Astrocyte (in vitro differentiated cells and primary cell): ENCODE results near the gene TRMT61B. TPM values are rescaled to one million over a fixed set of nuclear protein-coding genes. Genes with fewer than 3 reads are reported as not detected.
A peak's percentile ranks its signal among the peaks of the same experiment; 100 is the strongest.

Experiments used
- DNase-seq: peaks from one replicate; pipeline ENCODE4 v3.0.0-alpha.2; 2010; ENCODE audit warnings: low read depth
- FAIRE-seq: peaks from 2 replicates; lab custom pipeline; 2011; peaks lifted over from hg19 to GRCh38; lab: Jason Lieb, UNC
- H2AFZ ChIP-seq: 2 replicates; pipeline ENCODE4 v1.6.0; 2012; ENCODE audit warnings: low read depth, low read length, inconsistent platforms
- H3K27ac ChIP-seq: 2 replicates; pipeline ENCODE4 v1.5.1; 2011; ENCODE audit warnings: low read depth, low read length, inconsistent platforms
- H3K27me3 ChIP-seq: 2 replicates; pipeline ENCODE4 v1.6.0; 2011; ENCODE audit warnings: low read length, inconsistent platforms; ENCODE audit not compliant: insufficient read depth
- H3K36me3 ChIP-seq: 2 replicates; pipeline ENCODE4 v1.5.1; 2011; ENCODE audit warnings: low read length, inconsistent platforms; ENCODE audit not compliant: insufficient read depth
- H3K4me1 ChIP-seq: 2 replicates; pipeline ENCODE4 v1.5.1; 2011; ENCODE audit warnings: low read length, inconsistent platforms; ENCODE audit not compliant: insufficient read depth
- H3K4me2 ChIP-seq: 2 replicates; pipeline ENCODE4 v1.6.0; 2012; ENCODE audit warnings: low read length, inconsistent platforms
- H3K4me3 ChIP-seq: 2 replicates; pipeline ENCODE4 v1.5.1; 2011; ENCODE audit warnings: low read depth, mild to moderate bottlenecking, low read length, inconsistent platforms; ENCODE audit not compliant: insufficient read depth
- H3K79me2 ChIP-seq: 2 replicates; pipeline ENCODE4 v1.6.0; 2012; ENCODE audit warnings: mild to moderate bottlenecking, low read length, inconsistent platforms; ENCODE audit not compliant: insufficient read depth
- H3K9ac ChIP-seq: 2 replicates; pipeline ENCODE4 v1.6.0; 2012; ENCODE audit warnings: mild to moderate bottlenecking, low read length, inconsistent platforms
- H3K9me3 ChIP-seq: 2 replicates; pipeline ENCODE4 v1.5.1; 2012; ENCODE audit warnings: low read depth, mild to moderate bottlenecking, low read length, inconsistent platforms; ENCODE audit not compliant: insufficient read depth
- H4K20me1 ChIP-seq: 2 replicates; pipeline ENCODE4 v1.6.0; 2012; ENCODE audit warnings: low read length, inconsistent platforms; ENCODE audit not compliant: insufficient read depth
- H3K27ac Mint-ChIP-seq: one replicate; pipeline ENCODE4 v1.8.0; 2021; ENCODE audit warnings: mild to moderate bottlenecking, mixed read lengths; ENCODE audit not compliant: unreplicated experiment
- H3K27me3 Mint-ChIP-seq: one replicate; pipeline ENCODE4 v1.8.0; 2021; ENCODE audit warnings: low read depth, mixed read lengths; ENCODE audit not compliant: unreplicated experiment
- H3K36me3 Mint-ChIP-seq: one replicate; pipeline ENCODE4 v1.8.0; 2021; ENCODE audit warnings: low read depth, mixed read lengths; ENCODE audit not compliant: unreplicated experiment
- H3K4me1 Mint-ChIP-seq: one replicate; pipeline ENCODE4 v1.8.0; 2021; ENCODE audit warnings: low read depth, mixed read lengths; ENCODE audit not compliant: unreplicated experiment
- H3K4me3 Mint-ChIP-seq: one replicate; pipeline ENCODE4 v1.8.0; 2021; ENCODE audit warnings: mild to moderate bottlenecking, moderate library complexity, mixed read lengths; ENCODE audit not compliant: unreplicated experiment
- H3K9me3 Mint-ChIP-seq: one replicate; pipeline ENCODE4 v1.8.0; 2021; ENCODE audit warnings: mild to moderate bottlenecking, mixed read lengths; ENCODE audit not compliant: unreplicated experiment
- EZH2 ChIP-seq: IDR thresholded peaks from 2 replicates; pipeline ENCODE4 v1.6.1; 2012; ENCODE audit warnings: mild to moderate bottlenecking, low read length, inconsistent platforms; ENCODE audit not compliant: insufficient read depth
- total RNA-seq: library from RNA; stranded (reverse); gene quantifications from 2 replicates; pipeline ENCODE4 v1.2.1, GENCODE V29; 2021
- TF ChIP-seq, protein P1 (sequence below): IDR thresholded peaks from 2 replicates; pipeline ENCODE4 v1.5.1; 2011; ENCODE audit warnings: low read depth, mild to moderate bottlenecking, inconsistent platforms, low read length, moderate library complexity; ENCODE audit not compliant: insufficient read depth

Gene TRMT61B
- total RNA-seq, 1 donor from 2014 or later = 12.1 TPM

DNA sequence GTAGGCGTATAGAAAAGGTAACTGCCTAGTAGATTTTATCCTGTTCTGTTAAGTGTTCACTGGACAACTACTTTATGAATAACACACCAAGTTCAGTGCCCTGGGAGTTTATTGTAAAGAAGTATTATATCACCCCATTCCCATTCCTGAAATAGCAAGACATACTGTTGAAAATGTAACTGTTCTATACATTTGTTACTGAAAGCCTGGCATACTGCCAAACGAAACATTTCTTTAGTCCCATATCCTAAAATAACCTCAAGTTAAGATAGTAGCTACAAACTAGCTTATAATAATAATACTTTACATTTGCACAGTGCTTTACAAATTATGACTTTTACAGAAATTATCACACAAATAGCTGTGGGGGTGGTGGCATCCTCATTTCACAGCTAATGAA lies 34.3 kb downstream of the TRMT61B start:
- H3K27me3 Mint-ChIP-seq = no peaks in the 10 kb centered on the region
- no peaks in the 10 kb centered on the region for H3K9me3 Mint-ChIP-seq
- Histone ChIP-seq H3K27ac (no peak overlapping the region), H4K20me1 (no peaks in the 10 kb centered on the region), H3K4me1 (no peaks in the 10 kb centered on the region), H3K9me3 (no peaks in the 10 kb centered on the region), H3K9ac (no peak overlapping the region), H3K27me3 (no peaks in the 10 kb centered on the region), H2AFZ (no peak overlapping the region), H3K4me2 (peak overlapping the region; percentile 1), H3K36me3 (no peaks in the 10 kb centered on the region), H3K4me3 (no peak overlapping the region), H3K79me2 (no peaks in the 10 kb centered on the region)
- no peaks in the 10 kb centered on the region for H3K36me3 Mint-ChIP-seq
- H3K4me3 Mint-ChIP-seq = no peak overlapping the region
- FAIRE-seq (no peak), DNase-seq (no peak)
- TF ChIP-seq EZH2 = no peak
- TF ChIP-seq, protein P1, sequence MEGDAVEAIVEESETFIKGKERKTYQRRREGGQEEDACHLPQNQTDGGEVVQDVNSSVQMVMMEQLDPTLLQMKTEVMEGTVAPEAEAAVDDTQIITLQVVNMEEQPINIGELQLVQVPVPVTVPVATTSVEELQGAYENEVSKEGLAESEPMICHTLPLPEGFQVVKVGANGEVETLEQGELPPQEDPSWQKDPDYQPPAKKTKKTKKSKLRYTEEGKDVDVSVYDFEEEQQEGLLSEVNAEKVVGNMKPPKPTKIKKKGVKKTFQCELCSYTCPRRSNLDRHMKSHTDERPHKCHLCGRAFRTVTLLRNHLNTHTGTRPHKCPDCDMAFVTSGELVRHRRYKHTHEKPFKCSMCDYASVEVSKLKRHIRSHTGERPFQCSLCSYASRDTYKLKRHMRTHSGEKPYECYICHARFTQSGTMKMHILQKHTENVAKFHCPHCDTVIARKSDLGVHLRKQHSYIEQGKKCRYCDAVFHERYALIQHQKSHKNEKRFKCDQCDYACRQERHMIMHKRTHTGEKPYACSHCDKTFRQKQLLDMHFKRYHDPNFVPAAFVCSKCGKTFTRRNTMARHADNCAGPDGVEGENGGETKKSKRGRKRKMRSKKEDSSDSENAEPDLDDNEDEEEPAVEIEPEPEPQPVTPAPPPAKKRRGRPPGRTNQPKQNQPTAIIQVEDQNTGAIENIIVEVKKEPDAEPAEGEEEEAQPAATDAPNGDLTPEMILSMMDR = no peak
- no peak overlapping the region for H3K27ac Mint-ChIP-seq
- peaks cover 3% of the 10 kb centered on the region for H3K4me1 Mint-ChIP-seq

DNA sequence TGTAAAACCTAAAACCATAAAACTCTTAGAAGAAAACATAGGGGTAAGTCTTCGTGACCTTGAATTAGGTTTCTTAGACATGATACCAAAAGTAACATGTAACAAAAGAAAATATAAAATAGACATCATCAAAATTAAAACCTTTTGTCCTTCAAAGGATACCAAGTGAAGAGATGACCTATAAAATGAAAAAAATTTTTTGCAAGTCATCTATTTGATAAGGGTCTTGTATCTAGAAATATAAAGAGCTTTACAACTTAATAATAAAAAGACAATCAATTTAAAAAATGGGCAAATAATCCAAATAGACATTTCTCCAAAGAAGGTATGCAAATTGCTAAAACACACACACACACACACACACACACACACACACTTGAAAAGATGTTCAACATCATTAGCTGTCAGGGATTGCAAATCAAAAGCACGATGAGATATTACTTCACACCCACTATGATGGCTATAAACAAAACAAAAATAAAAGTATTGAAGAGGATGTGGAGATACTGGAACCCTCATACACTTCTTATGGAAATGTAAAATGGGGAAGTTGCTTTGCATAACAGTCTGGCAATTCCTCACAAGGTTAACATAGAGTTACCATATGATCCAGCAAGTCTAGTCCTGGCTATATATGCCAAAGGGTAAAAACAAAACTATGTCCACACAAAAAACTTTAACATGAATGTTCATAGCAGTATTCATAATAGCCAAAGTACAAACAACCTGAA lies 36.2 kb downstream of the TRMT61B start:
- H3K4me1 ChIP-seq = no peaks in the 10 kb centered on the region
- Mint-ChIP-seq H3K27ac (no peak overlapping the region), H3K9me3 (no peaks in the 10 kb centered on the region), H3K27me3 (no peaks in the 10 kb centered on the region), H3K36me3 (no peaks in the 10 kb centered on the region), H3K4me1 (peaks cover 3% of the 10 kb centered on the region), H3K4me3 (no peak overlapping the region)
- H3K4me3 ChIP-seq = no peak overlapping the region
- no peaks in the 10 kb centered on the region for H3K27me3 ChIP-seq
- no peaks in the 10 kb centered on the region for H3K79me2 ChIP-seq
- no peak overlapping the region for H2AFZ ChIP-seq
- DNase-seq = no peak
- no peak for FAIRE-seq
- no peak overlapping the region for H3K9ac ChIP-seq
- no peaks in the 10 kb centered on the region for H4K20me1 ChIP-seq
- no peak overlapping the region for H3K27ac ChIP-seq
- TF ChIP-seq, protein P1 = no peak
- no peak for TF ChIP-seq EZH2
- H3K9me3 ChIP-seq = no peaks in the 10 kb centered on the region
- no peaks in the 10 kb centered on the region for H3K36me3 ChIP-seq
- H3K4me2 ChIP-seq = no peak overlapping the region

DNA sequence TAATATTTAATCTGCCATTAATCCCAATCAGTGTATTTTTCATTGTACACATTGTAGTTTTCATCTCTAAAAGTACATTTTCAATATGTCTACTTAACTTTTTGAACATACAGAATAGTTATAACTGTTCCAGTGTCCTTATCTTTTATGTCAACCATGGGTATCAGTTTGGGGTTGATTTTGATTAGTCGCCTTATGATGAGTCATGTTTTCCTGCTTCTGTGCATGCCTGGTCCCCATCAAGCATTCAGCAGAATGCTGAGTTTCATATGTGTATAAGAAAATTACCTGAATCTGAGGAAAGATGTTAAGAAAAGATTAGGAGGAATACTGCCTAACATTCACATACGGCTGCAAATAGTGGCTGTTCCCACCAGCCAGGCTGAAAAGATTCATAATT lies 41.7 kb downstream of the TRMT61B start:
- H3K36me3 ChIP-seq = no peaks in the 10 kb centered on the region
- no peak for FAIRE-seq

More for the DNA sequence above, 41.7 kb downstream of the TRMT61B start:
- H2AFZ ChIP-seq = no peak overlapping the region
- peak; percentile 42 for DNase-seq
- H3K27ac Mint-ChIP-seq = no peak overlapping the region
- peaks cover 4% of the 10 kb centered on the region for H3K4me1 Mint-ChIP-seq
- TF ChIP-seq EZH2 = no peak
- TF ChIP-seq, protein P1 = no peak
- H3K27ac ChIP-seq = no peak overlapping the region
- no peaks in the 10 kb centered on the region for H3K9me3 ChIP-seq
- no peaks in the 10 kb centered on the region for H3K27me3 Mint-ChIP-seq
- no peak overlapping the region for H3K4me3 ChIP-seq
- no peak overlapping the region for H3K4me3 Mint-ChIP-seq
- H3K27me3 ChIP-seq = no peaks in the 10 kb centered on the region
- no peaks in the 10 kb centered on the region for H3K36me3 Mint-ChIP-seq
- H3K4me1 ChIP-seq = peaks cover 5% of the 10 kb centered on the region
- no peak overlapping the region for H3K9ac ChIP-seq
- H3K79me2 ChIP-seq = no peaks in the 10 kb centered on the region
- no peaks in the 10 kb centered on the region for H4K20me1 ChIP-seq
- no peaks in the 10 kb centered on the region for H3K9me3 Mint-ChIP-seq
- H3K4me2 ChIP-seq = no peak overlapping the region
